HG03103 (cell line): ENCODE data around the gene BBS2.

ENCODE experiments used
- ATAC-seq: cut with Tn5 transposase; IDR thresholded peaks from one replicate; pipeline ENCODE4 v1.9.1; 2021; ENCODE audit warnings: low read depth; ENCODE audit not compliant: unreplicated experiment

Gene BBS2

GRCh38 chr16:56478281-56479049 lies 41.4 kb downstream of the BBS2 start:
- ATAC-seq = no peak

- ATAC-seq = no peak
Observed at GRCh38 chr16:56477096-56477878, 42.5 kb downstream of the BBS2 start.

- no peak for ATAC-seq
Observed at GRCh38 chr16:56475201-56475600, 44.6 kb downstream of the BBS2 start.

GRCh38 chr16:56470666-56471065 lies 49.2 kb downstream of the BBS2 start:
- no peak for ATAC-seq

GRCh38 chr16:56470232-56470631 lies 49.6 kb downstream of the BBS2 start:
- ATAC-seq = no peak

- no peak for ATAC-seq
Observed at GRCh38 chr16:56469748-56470147, 50.1 kb downstream of the BBS2 start.

- no peak for ATAC-seq
Observed at GRCh38 chr16:56468800-56469199, 51.0 kb downstream of the BBS2 start.

GRCh38 chr16:56466344-56466743 lies 53.5 kb downstream of the BBS2 start:
- no peak for ATAC-seq

GRCh38 chr16:56463153-56463552 lies 56.7 kb downstream of the BBS2 start:
- no peak for ATAC-seq

- no peak for ATAC-seq
Observed at GRCh38 chr16:56462064-56462796, 57.6 kb downstream of the BBS2 start.

GRCh38 chr16:56460101-56460500 lies 59.7 kb downstream of the BBS2 start:
- no peak for ATAC-seq

- no peak for ATAC-seq
Observed at GRCh38 chr16:56457927-56458470, 61.8 kb downstream of the BBS2 start.

- ATAC-seq = peak; percentile 33
Observed at GRCh38 chr16:56451753-56452689, 67.8 kb downstream of the BBS2 start.

GRCh38 chr16:56450986-56451752 lies 68.7 kb downstream of the BBS2 start, which contains the start of the genes NUDT21 and OGFOD1:
Gene NUDT21 (minus strand): TSS chr16:56451332. CDS start chr16:56451202, 130 bp downstream.
Gene OGFOD1 (plus strand): TSS chr16:56451554. CDS start chr16:56451613, 59 bp downstream.
- ATAC-seq = peak; percentile 96

- ATAC-seq = peak; percentile 20
Observed at GRCh38 chr16:56450275-56450985, 69.4 kb downstream of the BBS2 start.

- ATAC-seq = no peak
Observed at GRCh38 chr16:56448005-56448404, 71.8 kb downstream of the BBS2 start.

- ATAC-seq = no peak
Observed at GRCh38 chr16:56447286-56447685, 72.5 kb downstream of the BBS2 start.

GRCh38 chr16:56438038-56438437 lies 81.8 kb downstream of the BBS2 start:
- no peak for ATAC-seq
